MCF 10A (cell line): ENCODE data around the gene SLC35E2B. TPM values are rescaled to one million over a fixed set of nuclear protein-coding genes. Genes with fewer than 3 reads are reported as not detected.
"Not testable (repeated sequence)": the region's sequence is repeated elsewhere in the genome, so short reads cannot be mapped to it uniquely, and the experiment has no call there.

Source experiments
- BruUV-seq: library from RNA; stranded (reverse); fragments of 400-500 nt; replicated peaks from 2 replicates; lab custom pipeline; 2021; lab: Mats Ljungman, UMichigan
- CTCF ChIA-PET: fragments of 300-600 bp; sonication (Branson Sonifier 250); formaldehyde crosslinking; extraction: SDS; loops from one replicate; lab custom pipeline; 2021; ENCODE audit warnings: antibody characterized with exemption, inconsistent platforms; lab: Yijun Ruan, JAX
- POLR2A ChIA-PET: fragments of 300-600, 350-650 bp; sonication (Branson Sonifier 250); formaldehyde crosslinking; extraction: SDS; loops from one replicate; lab custom pipeline; 2020; ENCODE audit warnings: antibody characterized with exemption, inconsistent platforms; lab: Yijun Ruan, JAX
- DNase-seq: peaks from one replicate; pipeline ENCODE4 v3.0.0-alpha.2; 2018; ENCODE audit not compliant: unreplicated experiment
- H3K27ac Mint-ChIP-seq: one replicate; pipeline ENCODE4 v1.8.0; 2022; ENCODE audit warnings: mild to moderate bottlenecking, low read depth, mixed read lengths; ENCODE audit not compliant: unreplicated experiment
- H3K27me3 Mint-ChIP-seq: one replicate; pipeline ENCODE4 v1.8.0; 2022; ENCODE audit warnings: mixed read lengths; ENCODE audit not compliant: insufficient read depth, unreplicated experiment
- H3K36me3 Mint-ChIP-seq: one replicate; pipeline ENCODE4 v1.8.0; 2022; ENCODE audit warnings: mild to moderate bottlenecking, moderate library complexity, mixed read lengths; ENCODE audit not compliant: insufficient read depth, unreplicated experiment
- H3K4me1 Mint-ChIP-seq: one replicate; pipeline ENCODE4 v1.8.0; 2022; ENCODE audit warnings: mixed read lengths; ENCODE audit not compliant: insufficient read depth, unreplicated experiment
- H3K4me3 Mint-ChIP-seq: one replicate; pipeline ENCODE4 v1.8.0; 2022; ENCODE audit warnings: mild to moderate bottlenecking, moderate library complexity, mixed read lengths; ENCODE audit not compliant: unreplicated experiment
- H3K9me3 Mint-ChIP-seq: one replicate; pipeline ENCODE4 v1.8.0; 2022; ENCODE audit warnings: mixed read lengths; ENCODE audit not compliant: unreplicated experiment
- CTCF ChIP-seq: fragments of 200-600 bp; IDR thresholded peaks from one replicate; pipeline ENCODE4 v1.8.0; 2022; ENCODE audit warnings: antibody characterized with exemption, mild to moderate bottlenecking; ENCODE audit not compliant: unreplicated experiment
- intact Hi-C: fragments of 100-400 bp; cut with micrococcal nuclease; formaldehyde crosslinking; loops from 2 replicates; pipeline ENCODE4 v1.14.1; 2022
- total RNA-seq: library from RNA; stranded (reverse); gene quantifications from 2 replicates; pipeline ENCODE4 v1.2.3, GENCODE V29; 2022

SLC35E2B gene
- total RNA-seq, 1 experiment from 2014 or later = 35.4 TPM

GRCh38 chr1:1691443-1691842 lies 1.2 kb downstream of the SLC35E2B start:
- BruUV-seq, H3K27me3 Mint-ChIP-seq, H3K4me1 Mint-ChIP-seq, CTCF ChIA-PET, DNase-seq, H3K27ac Mint-ChIP-seq, POLR2A ChIA-PET, H3K9me3 Mint-ChIP-seq, intact Hi-C loops, H3K4me3 Mint-ChIP-seq: not testable (repeated sequence)
- H3K36me3 Mint-ChIP-seq = peaks cover 30% of the 10 kb centered on the region

GRCh38 chr1:1689526-1689925 lies 3.1 kb downstream of the SLC35E2B start:
- BruUV-seq, DNase-seq, intact Hi-C loops, POLR2A ChIA-PET, H3K9me3 Mint-ChIP-seq, H3K4me3 Mint-ChIP-seq, H3K27ac Mint-ChIP-seq, CTCF ChIA-PET, H3K27me3 Mint-ChIP-seq: not testable (repeated sequence)
- Mint-ChIP-seq H3K36me3 (peaks cover 44% of the 10 kb centered on the region), H3K4me1 (peaks cover 13% of the 10 kb centered on the region)

- intact Hi-C loops = no loop called here
- no peak overlapping the region for H3K4me3 Mint-ChIP-seq
Measured at GRCh38 chr1:1687846-1688245, 4.7 kb downstream of the SLC35E2B start.

GRCh38 chr1:1684031-1684681 lies 8.4 kb downstream of the SLC35E2B start:
- no peak overlapping the region for H3K27ac Mint-ChIP-seq
- ChIA-PET CTCF (no interaction called here), POLR2A (no interaction called here)
- BruUV-seq = no TSS peak
- intact Hi-C loops = no loop called here
- DNase-seq = no peak
- H3K4me3 Mint-ChIP-seq = no peak overlapping the region
- no peaks in the 10 kb centered on the region for H3K9me3 Mint-ChIP-seq
- H3K4me1 Mint-ChIP-seq = peaks cover 13% of the 10 kb centered on the region
- H3K27me3 Mint-ChIP-seq = no peaks in the 10 kb centered on the region
- TF ChIP-seq CTCF = no peak
- peaks cover 53% of the 10 kb centered on the region for H3K36me3 Mint-ChIP-seq

More at GRCh38 chr1:1687846-1688245, 4.7 kb downstream of the SLC35E2B start:
- ChIA-PET POLR2A (no interaction called here), CTCF (interaction anchor here (0.6 kb wide), 1 partner anchor 457 kb away, joined by 3 read pairs; no protein-coding TSS in a partner anchor)
- Mint-ChIP-seq H3K27me3 (no peaks in the 10 kb centered on the region), H3K36me3 (peaks cover 54% of the 10 kb centered on the region), H3K9me3 (no peaks in the 10 kb centered on the region), H3K4me1 (peaks cover 13% of the 10 kb centered on the region), H3K27ac (no peak overlapping the region)
- TF ChIP-seq CTCF = no peak
- BruUV-seq = no TSS peak
- no peak for DNase-seq

GRCh38 chr1:1683104-1683905 lies 9.3 kb downstream of the SLC35E2B start:
- Mint-ChIP-seq H3K27me3 (no peaks in the 10 kb centered on the region), H3K9me3 (no peaks in the 10 kb centered on the region), H3K27ac (no peak overlapping the region), H3K4me3 (no peak overlapping the region), H3K36me3 (peaks cover 50% of the 10 kb centered on the region), H3K4me1 (peaks cover 18% of the 10 kb centered on the region)
- ChIA-PET CTCF (no interaction called here), POLR2A (no interaction called here)
- BruUV-seq = no TSS peak
- intact Hi-C loops = no loop called here
- no peak for TF ChIP-seq CTCF
- DNase-seq = no peak
